ENCODE measurements around the gene PGLYRP2. TPM values are rescaled to one million over a fixed set of nuclear protein-coding genes. Genes with fewer than 3 reads are reported as not detected.
"Not testable (repeated sequence)": the region's sequence is repeated elsewhere in the genome, so short reads cannot be mapped to it uniquely, and the experiment has no call there.

PGLYRP2 gene
- total RNA-seq, 1 donor from 2014 or later, result not detected

GRCh38 chr19:15488489-15489226 is 9.4 kb upstream of the PGLYRP2 start:
- no peak for DNase-seq (ENCODE audit: low read depth)
- TF ChIP-seq CTCF (conservative IDR thresholded peaks at IDR 0.05; ENCODE audit: low read depth, low read length), result no peak

GRCh38 chr19:15487038-15487437 is 7.7 kb upstream of the PGLYRP2 start:
- no peak for TF ChIP-seq CTCF (conservative IDR thresholded peaks at IDR 0.05; ENCODE audit: low read depth, low read length)
- no peak overlapping the region for H3K4me3 ChIP-seq (ENCODE audit: low read depth, low read length)
- DNase-seq (ENCODE audit: low read depth), result no peak

More at GRCh38 chr19:15488489-15489226, 9.4 kb upstream of the PGLYRP2 start:
- no peak overlapping the region for H3K4me3 ChIP-seq (ENCODE audit: low read depth, low read length)

GRCh38 chr19:15485768-15486167 is 6.5 kb upstream of the PGLYRP2 start:
- not testable (repeated sequence) for DNase-seq (ENCODE audit: low read depth); H3K4me3 ChIP-seq (ENCODE audit: low read depth, low read length)

GRCh38 chr19:15480996-15481395 is 1.7 kb upstream of the PGLYRP2 start:
- not testable (repeated sequence) for DNase-seq (ENCODE audit: low read depth); H3K4me3 ChIP-seq (ENCODE audit: low read depth, low read length)

- H3K4me3 ChIP-seq (ENCODE audit: low read depth, low read length), result no peak overlapping the region
- no peak for DNase-seq (ENCODE audit: low read depth)
- TF ChIP-seq CTCF (conservative IDR thresholded peaks at IDR 0.05; ENCODE audit: low read depth, low read length), result no peak
These were observed 3.0 kb downstream of the PGLYRP2 start for GRCh38 chr19:15476325-15476724.

- no peak for DNase-seq (ENCODE audit: low read depth)
- no peak for TF ChIP-seq CTCF (conservative IDR thresholded peaks at IDR 0.05; ENCODE audit: low read depth, low read length)
- no peak overlapping the region for H3K4me3 ChIP-seq (ENCODE audit: low read depth, low read length)
These were observed 3.7 kb downstream of the PGLYRP2 start for GRCh38 chr19:15475611-15476010.

GRCh38 chr19:15475169-15475568 is 4.1 kb downstream of the PGLYRP2 start:
- H3K4me3 ChIP-seq (ENCODE audit: low read depth, low read length), result no peak overlapping the region
- DNase-seq (ENCODE audit: low read depth), result no peak
- no peak for TF ChIP-seq CTCF (conservative IDR thresholded peaks at IDR 0.05; ENCODE audit: low read depth, low read length)

GRCh38 chr19:15473821-15474220 is 5.5 kb downstream of the PGLYRP2 start:
- not testable (repeated sequence) for H3K4me3 ChIP-seq (ENCODE audit: low read depth, low read length); DNase-seq (ENCODE audit: low read depth)

All from epithelial cell of proximal tubule (primary cell).